COLO829 (cell line): Measurements from ENCODE around the gene CLDN10.
A peak's percentile ranks its signal among the peaks of the same experiment; 100 is the strongest.
"Not testable (repeated sequence)": the region's sequence is repeated elsewhere in the genome, so short reads cannot be mapped to it uniquely, and the experiment has no call there.

ENCODE experiments used
- DNase-seq: peaks from one replicate; pipeline ENCODE4 v3.0.0; 2012; ENCODE audit warnings: low spot score

CLDN10 gene, protein sequence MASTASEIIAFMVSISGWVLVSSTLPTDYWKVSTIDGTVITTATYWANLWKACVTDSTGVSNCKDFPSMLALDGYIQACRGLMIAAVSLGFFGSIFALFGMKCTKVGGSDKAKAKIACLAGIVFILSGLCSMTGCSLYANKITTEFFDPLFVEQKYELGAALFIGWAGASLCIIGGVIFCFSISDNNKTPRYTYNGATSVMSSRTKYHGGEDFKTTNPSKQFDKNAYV

DNA sequence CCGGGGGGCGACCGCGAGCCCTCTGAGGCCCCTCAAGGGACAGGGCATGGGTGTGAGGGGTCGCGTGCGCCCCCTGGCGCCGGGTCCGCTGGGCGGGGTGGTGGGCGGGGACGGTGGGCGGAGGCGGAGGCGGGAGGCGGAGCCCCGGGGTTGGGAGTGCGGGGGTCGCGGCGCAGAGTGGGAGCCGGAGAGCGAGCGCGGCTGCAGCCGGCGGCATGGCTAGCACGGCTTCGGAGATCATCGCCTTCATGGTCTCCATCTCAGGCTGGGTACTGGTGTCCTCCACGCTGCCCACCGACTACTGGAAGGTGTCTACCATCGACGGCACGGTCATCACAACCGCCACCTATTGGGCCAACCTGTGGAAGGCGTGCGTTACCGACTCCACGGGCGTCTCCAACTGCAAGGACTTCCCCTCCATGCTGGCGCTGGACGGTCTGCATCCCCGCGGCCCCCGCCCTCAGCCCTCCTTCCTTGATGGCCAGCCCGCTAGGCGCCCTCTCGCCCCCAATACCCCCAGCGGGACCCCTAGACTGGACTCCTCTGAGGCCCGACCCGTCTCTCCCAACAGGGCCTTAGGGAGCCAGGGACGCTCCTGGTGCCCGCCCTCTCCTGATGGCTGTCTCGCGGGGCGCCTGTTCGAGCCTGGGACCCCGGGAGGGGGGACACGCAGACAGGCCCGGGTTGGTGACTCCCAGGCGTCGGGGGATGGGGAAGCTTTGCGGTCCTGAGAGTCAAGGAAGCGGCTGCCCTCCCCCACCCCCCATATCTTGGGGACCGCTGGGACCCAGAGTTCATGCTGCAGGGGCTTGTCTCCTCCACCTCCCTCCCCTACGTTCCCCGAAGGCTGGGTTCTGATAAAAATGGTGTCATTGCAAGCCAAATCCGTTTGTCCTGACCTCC, at the start of gene CLDN10:
Gene CLDN10 (plus strand): TSS at position 182 of the 903 bp plus-strand sequence. CDS start 34 bp downstream, at position 216.
- DNase-seq = no peak

- DNase-seq = no peak
Measured at GRCh38 chr13:95503662-95504061, 48.9 kb upstream of the CLDN10 start.

DNA sequence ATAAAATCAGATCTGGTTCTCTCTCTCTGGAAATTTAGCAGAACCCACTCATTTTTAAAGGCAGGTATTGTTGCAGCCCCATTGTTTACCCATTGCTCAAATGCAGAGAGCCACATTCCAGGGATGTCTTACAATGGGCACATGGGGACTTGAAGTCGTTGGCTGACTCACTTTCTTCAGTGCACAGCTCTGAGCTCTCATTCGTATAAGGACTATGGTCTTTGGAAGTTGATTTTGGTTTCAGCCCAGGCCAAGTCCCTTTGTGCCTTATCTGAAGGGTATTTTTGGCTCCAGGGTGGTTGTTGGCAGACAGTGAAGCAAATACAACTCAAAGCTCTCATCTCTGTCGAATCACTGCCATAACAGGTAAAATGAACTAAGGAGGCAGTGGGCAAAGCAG, 47.3 kb upstream of the CLDN10 start:
- DNase-seq = no peak

- no peak for DNase-seq
Measured at GRCh38 chr13:95505986-95506385, 46.5 kb upstream of the CLDN10 start.

DNA sequence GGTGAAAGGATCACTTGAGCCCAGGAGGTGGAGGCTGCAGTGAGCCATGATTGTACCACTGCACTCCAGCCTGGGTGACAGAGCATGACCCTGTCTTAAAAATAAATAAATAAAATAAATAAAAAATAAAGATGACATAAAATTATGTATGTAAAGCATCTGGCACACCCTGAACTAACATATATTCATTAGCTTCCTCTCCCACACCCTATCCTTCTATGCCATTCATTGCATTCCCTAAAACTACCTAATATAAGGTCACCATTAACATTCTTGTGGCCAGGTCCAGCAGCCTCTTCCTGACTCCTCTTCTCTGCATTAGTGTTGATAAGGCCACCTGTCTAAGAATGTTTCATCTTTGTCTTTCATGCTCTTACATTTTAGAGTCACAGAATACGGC, 44.5 kb upstream of the CLDN10 start:
- no peak for DNase-seq

DNA sequence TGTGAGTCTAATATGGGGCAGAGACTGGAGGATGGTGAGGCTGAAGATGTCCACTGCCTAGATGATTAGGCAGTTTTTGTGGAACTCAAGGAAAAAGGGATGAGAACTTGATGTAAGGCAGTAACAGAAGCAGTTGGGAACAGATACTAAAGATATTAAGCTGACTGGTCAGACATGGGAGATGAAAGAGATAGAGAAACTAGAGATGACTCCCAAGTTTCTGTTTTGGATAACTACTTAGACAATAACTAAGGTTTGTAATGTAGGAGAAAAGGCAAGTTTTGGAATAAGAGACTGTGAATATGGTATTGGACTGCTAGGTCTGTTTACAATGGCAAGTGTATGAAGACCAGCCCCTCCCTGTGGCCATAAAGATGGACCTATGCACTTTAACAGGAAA, 43.5 kb upstream of the CLDN10 start:
- no peak for DNase-seq

DNA sequence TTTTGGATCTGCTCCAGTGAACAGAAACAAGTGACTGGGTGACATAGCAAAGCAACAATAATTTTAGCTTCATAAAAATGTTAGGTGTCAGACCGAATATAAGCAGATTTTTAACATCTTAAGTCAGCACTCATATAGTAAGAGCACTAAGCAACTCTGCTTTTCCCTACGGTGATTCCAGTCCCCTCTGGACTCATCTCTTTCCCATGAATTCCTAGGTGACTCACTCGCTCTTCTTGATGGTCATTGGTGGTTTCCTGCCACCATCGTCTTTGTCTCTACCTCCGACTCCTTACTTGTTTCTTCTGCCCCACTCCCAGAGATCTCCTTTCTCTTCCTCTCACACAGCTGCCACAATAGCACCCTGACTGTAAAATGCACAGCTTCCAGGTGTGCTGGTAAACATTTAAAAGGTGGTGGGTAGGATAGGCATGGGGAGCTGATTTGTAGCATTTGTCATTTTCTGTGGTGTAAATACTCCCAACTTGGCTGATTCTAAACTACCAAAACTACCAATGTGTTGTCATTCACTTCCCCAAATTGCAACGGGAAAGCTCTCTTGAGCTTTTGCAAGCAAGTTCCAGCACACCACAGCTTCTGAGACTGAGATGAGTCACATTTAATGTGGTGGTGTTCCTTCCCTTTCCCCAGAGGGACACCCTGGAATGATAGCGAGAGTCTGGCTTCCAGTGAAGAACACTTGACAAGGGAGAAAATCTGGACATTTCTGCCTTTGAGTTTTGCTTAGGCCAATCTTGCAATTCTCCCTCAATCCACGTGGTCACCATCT, 42.8 kb upstream of the CLDN10 start:
- peak; percentile 13 for DNase-seq

DNA sequence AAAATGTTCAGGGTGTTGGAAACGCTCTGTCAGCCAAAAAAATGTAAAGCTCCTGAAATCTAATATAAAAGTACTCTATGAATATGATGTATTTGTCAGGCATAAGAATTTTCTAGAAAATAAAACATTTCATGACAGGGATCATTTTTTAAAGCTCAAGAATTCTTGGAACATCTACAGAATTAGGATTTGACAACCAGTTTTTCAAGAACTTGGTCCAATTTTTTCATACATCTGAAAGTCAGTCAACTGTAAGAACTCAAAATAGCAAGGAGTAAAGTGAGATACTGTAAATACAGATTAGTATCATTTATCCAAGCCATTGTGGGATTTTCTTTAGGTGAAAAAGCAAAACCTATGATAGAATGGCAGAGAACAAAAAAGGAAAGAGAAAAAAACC, 41.6 kb upstream of the CLDN10 start:
- DNase-seq = no peak

- DNase-seq = no peak
Measured at GRCh38 chr13:95512424-95512823, 40.1 kb upstream of the CLDN10 start.

GRCh38 chr13:95512957-95513356, 39.6 kb upstream of the CLDN10 start:
- no peak for DNase-seq

- DNase-seq = not testable (repeated sequence)
Measured at GRCh38 chr13:95515606-95516005, 36.9 kb upstream of the CLDN10 start.

DNA sequence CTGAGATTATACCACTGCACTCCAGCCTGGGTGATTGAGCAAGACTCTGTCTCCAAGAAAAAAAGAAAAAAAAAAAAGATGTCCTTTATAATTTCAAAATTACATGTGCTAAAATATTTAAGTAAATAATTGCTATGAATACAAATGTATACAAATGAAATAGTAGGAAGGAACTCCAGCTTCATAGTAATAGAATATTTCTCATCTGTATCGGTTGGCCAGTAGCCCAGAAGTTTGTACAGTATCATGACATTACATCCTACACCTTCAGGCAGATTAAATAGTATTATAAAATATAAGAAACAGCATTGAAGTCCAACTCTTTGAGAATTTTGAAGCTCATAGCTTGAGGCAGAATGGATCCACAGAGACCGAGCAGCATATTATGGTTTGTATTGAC, 36.5 kb upstream of the CLDN10 start:
- DNase-seq = no peak

GRCh38 chr13:95516492-95516891, 36.0 kb upstream of the CLDN10 start:
- no peak for DNase-seq

GRCh38 chr13:95523598-95523997, 28.9 kb upstream of the CLDN10 start:
- DNase-seq = no peak

- DNase-seq = no peak
Measured at GRCh38 chr13:95524264-95524901, 28.1 kb upstream of the CLDN10 start.

- DNase-seq = no peak
Measured at GRCh38 chr13:95527955-95528354, 24.6 kb upstream of the CLDN10 start.

GRCh38 chr13:95530178-95530577, 22.3 kb upstream of the CLDN10 start:
- DNase-seq = no peak

DNA sequence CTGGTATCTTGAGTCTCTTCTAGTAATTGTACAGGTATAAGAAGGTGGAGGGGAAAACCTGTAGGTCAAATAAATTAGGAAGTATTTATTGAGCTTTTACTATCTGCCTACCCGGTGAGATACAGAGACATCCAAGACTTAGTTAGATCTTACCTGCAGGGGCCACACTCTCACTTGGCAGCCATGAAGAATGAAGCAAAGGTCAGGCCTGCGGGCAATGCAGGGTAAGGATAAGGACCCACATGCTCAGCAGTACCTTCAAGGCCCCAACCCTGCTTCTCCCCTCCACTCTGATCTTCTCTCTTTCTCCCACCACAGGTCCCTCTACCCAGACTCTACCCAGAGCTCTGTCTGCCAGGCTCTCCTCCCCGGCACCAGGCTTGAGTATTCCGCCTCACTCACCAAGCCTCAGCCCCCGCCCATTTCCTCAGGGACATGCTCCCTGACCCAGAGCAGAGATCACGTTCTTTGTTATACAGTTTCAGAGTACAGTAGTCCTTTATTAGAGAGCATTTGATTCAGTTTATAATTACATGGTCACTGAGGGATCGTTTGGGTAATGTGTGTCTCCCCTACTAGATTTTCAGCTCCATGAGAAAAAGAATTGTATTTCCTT, 18.9 kb upstream of the CLDN10 start:
- DNase-seq = peak; percentile 64

GRCh38 chr13:95535243-95535642, 17.3 kb upstream of the CLDN10 start:
- DNase-seq = peak; percentile 53

DNA sequence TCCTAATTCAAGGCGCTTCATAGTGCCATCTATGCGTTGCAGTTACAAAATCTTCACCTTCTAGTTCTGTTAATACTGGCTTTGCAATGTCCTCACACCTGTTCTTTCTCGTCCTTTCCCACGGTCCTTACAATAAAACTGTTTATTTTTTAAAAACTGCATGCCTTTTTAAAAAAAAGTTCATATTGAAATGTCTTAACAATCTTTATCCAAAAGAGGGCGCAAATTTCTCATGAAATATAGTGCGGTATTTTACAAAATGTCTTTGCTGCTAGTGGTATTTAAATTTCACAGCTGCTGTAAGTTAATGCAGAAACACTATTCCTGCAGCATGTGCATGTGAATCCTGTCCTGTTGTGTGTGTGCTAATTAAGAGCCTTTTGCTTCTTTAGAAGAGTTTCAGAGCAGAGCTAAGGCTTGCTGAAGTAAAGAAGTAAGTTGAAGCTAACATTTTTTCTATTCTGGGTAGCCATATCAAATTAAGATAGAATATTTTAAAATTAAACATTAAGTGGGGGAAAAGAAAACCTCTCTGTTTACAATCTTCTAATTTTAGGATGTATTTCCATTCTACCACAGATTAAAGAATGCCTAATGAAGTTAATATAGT, 15.8 kb upstream of the CLDN10 start:
- DNase-seq = no peak

GRCh38 chr13:95540888-95541287, 11.6 kb upstream of the CLDN10 start:
- no peak for DNase-seq
